Activated CD8-positive, alpha-beta memory T cell treated with anti-CD3 and anti-CD28 coated beads for 1 hour (primary cell): ENCODE measurements around the gene HIP1.
A peak's percentile ranks its signal among the peaks of the same experiment; 100 is the strongest.
"Not testable (repeated sequence)": the region's sequence is repeated elsewhere in the genome, so short reads cannot be mapped to it uniquely, and the experiment has no call there.

Source experiments
- DNase-seq, 2 donors: peaks; one replicate each; pipeline ENCODE4 v3.0.0-alpha.2; 2020; ENCODE audit warnings: low read depth in 1 of 2; ENCODE audit errors: extremely low read depth in 1 of 2

Gene HIP1

GRCh38 chr7:75738604-75738974, at the start of gene HIP1:
TSS of gene HIP1 (minus strand) at chr7:75738941. CDS start at chr7:75738920, 21 bp downstream.
- DNase-seq = no peak

- not testable (repeated sequence) for DNase-seq
Observed at GRCh38 chr7:75788154-75788847, 49.6 kb upstream of the HIP1 start.

- not testable (repeated sequence) for DNase-seq
Observed at GRCh38 chr7:75783058-75783457, 44.3 kb upstream of the HIP1 start.

DNA sequence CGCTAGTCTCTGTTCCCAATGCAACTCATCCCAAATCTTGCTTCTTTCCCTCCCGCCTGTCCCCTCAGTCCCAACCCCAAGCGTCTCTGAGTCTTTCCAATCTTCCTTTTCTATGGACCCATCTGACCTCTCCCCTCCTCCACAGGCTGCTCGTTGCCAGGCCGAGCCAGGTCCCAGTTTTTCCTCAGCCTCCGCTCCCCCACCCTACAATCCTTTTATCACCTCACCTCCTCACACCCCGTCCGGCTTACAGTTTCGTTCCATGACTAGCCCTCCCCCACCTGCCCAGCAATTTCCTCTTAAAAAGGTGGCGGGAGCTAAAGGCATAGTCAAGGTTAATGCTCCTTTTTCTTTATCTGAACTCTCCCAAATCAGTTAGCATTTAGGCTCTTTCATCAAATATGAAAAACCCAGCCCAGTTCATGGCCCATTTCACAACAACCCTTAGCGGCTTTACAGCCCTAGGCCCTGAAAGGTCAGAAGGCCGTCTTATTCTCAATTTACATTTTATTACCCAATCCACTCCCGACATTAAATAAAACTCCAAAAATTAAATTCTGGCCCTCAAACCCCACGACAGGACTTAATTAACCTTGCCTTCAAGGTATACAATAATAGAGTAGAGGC, 42.0 kb upstream of the HIP1 start:
- not testable (repeated sequence) for DNase-seq

DNA sequence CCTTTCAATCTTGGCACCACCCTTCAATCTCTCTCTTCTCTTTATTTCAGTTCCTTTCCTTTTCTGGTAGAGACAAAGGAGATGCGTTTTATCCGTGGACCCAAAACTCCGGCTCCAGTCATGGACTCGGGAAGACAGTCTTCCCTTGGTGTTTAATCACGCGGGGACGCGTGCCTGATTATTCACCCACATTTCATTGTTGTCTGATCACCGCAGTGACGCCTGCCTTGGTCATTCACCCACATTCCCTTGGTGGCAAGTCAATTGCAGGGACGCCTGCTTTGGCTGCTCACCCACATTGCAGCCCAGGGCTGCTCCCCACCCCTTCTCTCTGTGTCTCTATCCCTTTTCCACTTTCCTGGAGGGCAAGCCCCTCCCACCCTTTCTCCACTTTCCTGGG, 40.8 kb upstream of the HIP1 start:
- not testable (repeated sequence) for DNase-seq

GRCh38 chr7:75779035-75779434, 40.3 kb upstream of the HIP1 start:
- DNase-seq = not testable (repeated sequence)

DNA sequence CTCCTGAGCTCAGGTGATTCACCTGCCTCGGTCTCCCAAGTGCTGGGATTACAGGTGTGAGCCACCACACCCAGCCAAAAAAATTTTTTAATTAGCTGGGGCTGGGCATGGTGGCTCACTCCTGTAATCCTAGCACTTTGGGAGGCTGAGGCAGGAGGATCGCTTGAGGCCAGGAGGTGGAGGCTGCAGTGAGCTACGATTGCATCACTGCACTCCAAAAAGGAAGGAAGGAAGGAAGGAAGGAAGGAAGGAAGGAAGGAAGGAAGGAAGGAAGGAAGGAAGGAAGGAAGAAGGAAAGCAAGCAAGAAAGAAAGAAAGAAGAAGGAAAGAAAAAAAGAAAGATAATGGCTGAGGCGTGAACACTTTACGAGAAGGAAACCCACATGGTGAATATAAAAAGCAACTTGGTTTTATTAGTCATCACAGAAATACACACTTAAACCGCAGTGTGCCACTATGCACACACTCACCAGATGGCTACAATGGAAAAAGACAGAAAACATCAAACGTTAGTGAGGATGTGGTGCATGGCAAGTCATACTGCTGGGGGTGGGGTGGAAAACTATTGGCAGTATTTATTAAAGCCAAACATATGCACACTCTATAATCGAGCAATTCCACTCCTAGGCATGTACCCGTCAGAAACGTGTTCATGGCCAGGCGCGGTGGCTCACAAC, 37.7 kb upstream of the HIP1 start:
- peak in 1 of 2 donors; percentile 8 for DNase-seq

GRCh38 chr7:75773958-75774357, 35.2 kb upstream of the HIP1 start:
- not testable (repeated sequence) for DNase-seq

GRCh38 chr7:75772081-75773077, 33.6 kb upstream of the HIP1 start, which contains the start of gene CCL26:
TSS of gene CCL26 (minus strand) at chr7:75772211. CDS start at chr7:75772176, 35 bp downstream.
- DNase-seq = no peak

DNA sequence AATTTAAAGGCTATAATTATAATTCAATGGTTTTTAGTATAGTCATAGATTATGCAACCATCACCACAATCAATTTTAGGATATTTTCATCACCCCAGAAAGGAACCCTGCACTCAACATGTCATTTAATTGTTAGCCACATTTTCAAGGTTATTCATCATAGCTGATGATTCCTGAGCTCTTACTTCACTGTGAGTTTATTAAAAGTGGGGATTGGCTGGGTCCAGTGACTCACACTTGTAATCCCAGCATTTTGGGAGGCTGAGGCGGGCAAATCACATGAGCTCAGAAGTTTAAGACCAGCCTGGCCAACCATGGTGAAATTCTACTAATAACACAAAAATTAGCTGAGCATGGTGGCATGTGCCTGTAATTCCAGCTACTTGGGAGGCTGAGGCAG, 32.5 kb upstream of the HIP1 start:
- DNase-seq = no peak

- DNase-seq = no peak
Observed at GRCh38 chr7:75762350-75762917, 23.7 kb upstream of the HIP1 start.

DNA sequence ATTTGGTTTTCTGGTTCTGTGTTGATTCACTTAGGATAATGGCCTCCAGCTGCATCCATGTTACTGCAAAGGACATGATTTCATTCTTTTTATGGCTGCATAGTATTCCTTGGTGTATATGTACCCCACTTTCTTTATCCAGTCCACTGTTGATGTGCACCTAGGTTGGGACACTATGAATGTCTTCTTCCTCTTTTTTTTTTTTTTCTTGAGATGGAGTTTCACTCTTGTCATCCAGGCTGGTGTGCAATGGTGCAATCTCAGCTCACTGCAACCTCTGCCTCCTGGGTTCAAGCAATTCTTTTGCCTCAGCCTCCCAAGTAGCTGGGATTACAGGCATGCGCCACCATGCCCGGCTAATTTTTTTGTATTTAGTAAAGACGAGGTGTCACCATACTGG, 23.1 kb upstream of the HIP1 start:
- not testable (repeated sequence) for DNase-seq

- no peak for DNase-seq
Observed at GRCh38 chr7:75758491-75758890, 19.8 kb upstream of the HIP1 start.

GRCh38 chr7:75757860-75758259, 19.1 kb upstream of the HIP1 start:
- no peak for DNase-seq

DNA sequence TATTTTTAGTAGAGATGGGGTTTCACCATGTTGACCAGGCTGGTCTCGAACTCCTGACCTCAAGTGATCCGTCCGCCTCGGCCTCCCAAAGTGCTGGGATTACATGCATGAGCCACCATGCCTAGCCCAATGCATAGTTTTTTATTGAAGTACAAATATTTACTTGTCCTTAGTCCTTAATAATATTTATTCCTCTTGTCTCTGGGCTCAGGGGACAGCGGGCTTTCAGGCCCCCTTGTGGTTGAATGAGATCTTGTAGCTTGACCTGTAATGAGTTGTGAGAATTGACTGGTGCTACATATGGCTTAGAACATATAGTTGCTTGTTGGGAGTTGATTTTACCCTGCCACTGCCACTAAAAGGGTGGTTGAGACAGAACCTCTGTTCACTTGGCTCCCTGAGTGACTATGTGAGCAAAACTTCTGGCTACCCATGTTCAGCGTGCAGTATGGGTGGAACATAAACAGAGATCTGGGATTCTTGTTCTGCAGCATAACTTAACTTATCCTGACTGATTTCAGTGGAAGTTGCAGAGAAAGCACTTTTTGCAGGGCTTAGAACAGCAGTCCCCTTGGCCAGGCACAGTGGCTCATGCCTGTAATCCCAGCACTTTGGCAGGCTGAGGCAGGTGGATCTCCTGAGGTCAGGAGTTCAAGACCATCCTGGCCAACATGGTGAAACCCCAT, 18.4 kb upstream of the HIP1 start:
- no peak for DNase-seq

DNA sequence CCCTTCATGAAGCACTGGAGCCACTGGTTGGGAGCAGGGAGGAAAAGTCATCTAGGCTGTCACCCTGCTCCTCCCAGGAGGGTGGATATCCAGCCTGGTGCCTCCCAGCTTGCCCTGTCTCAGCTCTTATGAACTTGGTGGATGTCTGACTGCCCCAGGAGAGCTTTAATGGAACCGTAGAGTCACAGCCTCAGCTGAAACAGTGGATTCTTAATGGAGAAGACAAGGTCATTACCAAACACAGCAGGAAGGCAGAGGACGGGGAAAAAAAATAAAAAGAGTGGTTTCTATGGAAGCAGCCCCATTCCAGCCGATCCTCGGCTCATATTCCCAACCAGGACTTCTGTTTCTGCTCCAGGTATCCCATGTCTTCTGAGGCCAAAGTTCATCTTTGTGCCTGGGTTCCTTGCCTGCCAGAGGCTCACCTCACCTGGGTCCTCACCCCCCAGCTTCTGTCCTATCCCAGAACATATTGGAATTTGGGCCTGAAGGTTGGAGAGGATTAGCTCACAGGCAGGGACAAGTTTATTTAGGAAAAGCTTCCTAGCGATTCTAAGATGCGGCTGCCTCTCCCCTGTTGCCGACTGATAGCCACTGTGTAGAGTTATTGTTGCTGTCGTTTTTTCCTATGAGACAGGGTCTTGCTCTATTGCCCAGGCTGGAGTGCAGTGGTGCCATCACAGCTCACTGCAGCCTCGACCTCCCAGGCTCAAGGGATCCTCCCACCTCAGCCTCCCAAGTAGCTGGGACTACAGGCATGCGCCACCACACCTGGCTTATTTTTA, 17.7 kb upstream of the HIP1 start:
- no peak for DNase-seq

GRCh38 chr7:75743455-75743859, 4.7 kb upstream of the HIP1 start:
- no peak for DNase-seq

- DNase-seq = no peak
Observed at GRCh38 chr7:75740846-75741497, 2.2 kb upstream of the HIP1 start.
